ENCODE data around the gene KCTD5. TPM values are rescaled to one million over a fixed set of nuclear protein-coding genes. Genes with fewer than 3 reads are reported as not detected.

KCTD5 gene
- total RNA-seq, 1 experiment from 2014 or later = 27.8 TPM

- Mint-ChIP-seq H3K9me3 (no peaks in the 10 kb centered on the region), H3K4me1 (peaks cover 6% of the 10 kb centered on the region), H3K36me3 (0 out of 2 replicates have a peak, but pooled peaks cover 2% of the 10 kb centered on the region), H3K27me3 (ENCODE audit: low read depth) (no peaks in the 10 kb centered on the region), H3K27ac (no peak overlapping the region; the same call in 1 of the 2 replicates), H3K4me3 (no peak overlapping the region)
- ATAC-seq = no peak
- ChIA-PET POLR2A (no interaction called here), CTCF (interaction anchor here (0.9 to 1.6 kb wide), 4 partner anchors 18 to 93 kb away, joined by 3 to 4 read pairs (median 4); partner anchors contain the start of gene PRSS41)
- no peak for DNase-seq (ENCODE audit: low spot score)
- TF ChIP-seq ZSCAN18 (CRISPR knock-in tag; IDR thresholded peaks at IDR 0.05) = no peak
Measured at GRCh38 chr16:2745961-2746360, 63.6 kb downstream of the KCTD5 start.

GRCh38 chr16:2748757-2749455 is 66.6 kb downstream of the KCTD5 start:
- H3K4me3 Mint-ChIP-seq = no peak overlapping the region
- ChIA-PET POLR2A (no interaction called here), CTCF (no interaction called here)
- no peak for ATAC-seq
- H3K36me3 Mint-ChIP-seq = peaks cover 8% of the 10 kb centered on the region
- H3K4me1 Mint-ChIP-seq = peaks cover 16% of the 10 kb centered on the region
- no peaks in the 10 kb centered on the region for H3K9me3 Mint-ChIP-seq
- no peak overlapping the region; the same call in 1 of the 2 replicates for H3K27ac Mint-ChIP-seq
- no peak for DNase-seq (ENCODE audit: low spot score)
- no peaks in the 10 kb centered on the region for H3K27me3 Mint-ChIP-seq (ENCODE audit: low read depth)
- no peak for TF ChIP-seq CDX4 (CRISPR knock-in tag; IDR thresholded peaks at IDR 0.05; ENCODE audit: borderline replicate concordance)
- no peak for TF ChIP-seq FOXK1 (CRISPR knock-in tag; IDR thresholded peaks at IDR 0.05)
- TF ChIP-seq SMAD3 (CRISPR knock-in tag; IDR thresholded peaks at IDR 0.05; ENCODE audit: borderline replicate concordance) = no peak
- no peak for TF ChIP-seq FOXP4 (CRISPR knock-in tag; IDR thresholded peaks at IDR 0.05)
- TF ChIP-seq FOXP1 (CRISPR knock-in tag; IDR thresholded peaks at IDR 0.05; ENCODE audit: borderline replicate concordance) = no peak
- TF ChIP-seq HMGXB4 (CRISPR knock-in tag; IDR thresholded peaks at IDR 0.05) = no peak
- no peak for TF ChIP-seq ZSCAN18 (CRISPR knock-in tag; IDR thresholded peaks at IDR 0.05)
- TF ChIP-seq ZMAT4 (CRISPR knock-in tag; IDR thresholded peaks at IDR 0.05) = no peak
- no peak for TF ChIP-seq GRHL2 (CRISPR knock-in tag; IDR thresholded peaks at IDR 0.05; ENCODE audit: insufficient replicate concordance, severe bottlenecking)
- TF ChIP-seq NR2C2 (CRISPR knock-in tag; IDR thresholded peaks at IDR 0.05) = no peak
- no peak for TF ChIP-seq JUN (CRISPR knock-in tag; IDR thresholded peaks at IDR 0.05)
- no peak for TF ChIP-seq KAT7 (CRISPR knock-in tag; IDR thresholded peaks at IDR 0.05; ENCODE audit: borderline replicate concordance)
- no peak for TF ChIP-seq GABPB1 (CRISPR knock-in tag; IDR thresholded peaks at IDR 0.05)
- TF ChIP-seq TEAD4 (CRISPR knock-in tag; IDR thresholded peaks at IDR 0.05) = no peak
- TF ChIP-seq SOX15 (CRISPR knock-in tag; IDR thresholded peaks at IDR 0.05) = no peak
- TF ChIP-seq GTF2I (CRISPR knock-in tag; conservative IDR thresholded peaks at IDR 0.05) = no peak
- no peak for TF ChIP-seq ELF4 (CRISPR knock-in tag; IDR thresholded peaks at IDR 0.05; ENCODE audit: low read depth)
- no peak for TF ChIP-seq CTCF (IDR thresholded peaks at IDR 0.05)
- no peak for TF ChIP-seq E2F1 (CRISPR knock-in tag; IDR thresholded peaks at IDR 0.05)
- no peak for TF ChIP-seq E2F5 (CRISPR knock-in tag; IDR thresholded peaks at IDR 0.05)
